Activated naive CD4-positive, alpha-beta T cell treated with Interleukin-2 at 50 U/mL for 16 hours (primary cell): ENCODE data around the gene PRRG2.
A peak's percentile ranks its signal among the peaks of the same experiment; 100 is the strongest.

ENCODE experiments used
- DNase-seq: peaks from one replicate; pipeline ENCODE4 v3.0.0-alpha.2; 2020

Gene PRRG2

DNA sequence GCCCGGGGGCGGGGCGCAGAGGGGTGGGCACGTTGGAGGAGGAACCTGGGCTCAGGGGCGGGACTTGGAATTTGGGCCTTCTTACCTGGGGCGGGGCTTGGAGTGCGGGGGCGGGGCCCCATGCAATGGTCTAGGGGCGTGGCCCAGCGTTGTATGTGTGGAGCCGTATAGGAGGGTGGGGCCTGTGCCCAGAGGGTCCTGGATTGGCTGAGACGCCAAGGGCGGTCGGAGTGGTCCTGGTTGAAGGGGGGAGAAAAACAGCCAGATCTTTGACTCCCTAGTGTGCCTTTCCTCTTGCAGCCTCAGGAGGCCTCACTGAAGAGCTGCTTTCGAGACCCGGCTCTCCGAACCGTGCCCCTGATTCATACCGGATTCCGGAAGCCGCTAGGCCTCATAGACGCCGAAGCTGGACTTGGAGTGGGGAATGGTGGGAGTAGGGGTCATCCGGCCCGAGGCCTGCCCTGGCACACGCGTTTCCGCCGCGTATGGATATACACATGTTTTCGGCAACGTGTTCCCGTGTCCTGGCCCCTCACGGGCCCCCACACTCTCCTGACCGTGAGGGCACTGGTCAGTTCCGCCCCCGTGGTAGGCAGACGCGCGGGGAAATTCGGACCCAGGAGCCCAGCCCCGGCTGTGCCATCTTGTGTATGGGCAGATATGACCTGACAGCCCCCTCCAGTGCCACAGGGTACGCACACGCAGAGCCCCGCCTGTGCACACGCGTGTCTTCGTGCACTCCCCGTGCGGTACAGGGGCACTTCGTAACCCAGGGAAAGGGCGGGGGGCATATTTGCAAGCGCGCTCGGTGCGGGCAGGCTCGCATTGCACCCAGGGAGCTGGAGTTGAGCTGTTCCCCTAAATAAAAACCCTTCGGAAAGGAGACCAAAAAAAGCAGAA is 9.2 kb downstream of the PRRG2 start:
- DNase-seq: peak; percentile 88

DNA sequence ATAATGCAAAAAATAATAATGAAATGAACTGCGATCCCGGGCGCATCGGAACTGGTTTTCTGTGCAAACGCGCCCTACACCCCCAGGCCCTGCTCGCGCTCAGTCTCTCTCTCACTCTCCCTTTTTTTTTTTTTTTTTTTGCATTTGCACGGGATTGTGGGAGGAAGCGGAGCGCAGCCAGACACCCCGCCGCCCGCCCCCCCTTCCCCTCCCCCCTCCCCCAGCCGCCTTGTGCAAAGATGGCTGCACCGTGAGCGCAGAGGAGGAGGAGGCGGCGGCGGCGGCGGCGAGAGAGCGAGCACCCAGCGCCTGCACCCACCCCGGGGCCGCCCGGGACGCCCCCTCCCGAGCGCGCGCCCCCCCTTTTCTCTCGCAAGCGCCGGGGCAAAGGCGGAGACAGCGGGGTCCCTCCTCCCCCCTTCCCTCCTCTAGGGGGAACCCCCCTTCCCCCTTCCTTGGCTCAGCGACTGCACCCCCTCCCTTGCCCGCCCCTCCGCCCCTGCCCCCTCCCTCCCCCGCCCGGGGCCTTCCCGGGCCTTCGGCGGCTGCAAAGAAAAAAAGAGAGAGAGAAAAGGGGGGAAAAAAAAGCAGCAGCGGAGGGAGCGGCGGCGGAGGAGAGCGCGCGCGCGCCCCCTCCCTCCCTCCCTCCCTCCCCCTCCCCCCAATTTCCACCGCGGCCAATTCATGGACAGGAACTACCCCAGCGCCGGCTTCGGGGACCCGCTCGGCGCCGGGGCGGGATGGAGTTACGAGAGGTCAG is 10.0 kb downstream of the PRRG2 start, which contains the start of gene PRR12:
PRR12 (plus strand) TSS at position 212 of the 760 bp plus-strand sequence; CDS start at position 685, 473 bp downstream.
- DNase-seq: peak; percentile 64

DNA sequence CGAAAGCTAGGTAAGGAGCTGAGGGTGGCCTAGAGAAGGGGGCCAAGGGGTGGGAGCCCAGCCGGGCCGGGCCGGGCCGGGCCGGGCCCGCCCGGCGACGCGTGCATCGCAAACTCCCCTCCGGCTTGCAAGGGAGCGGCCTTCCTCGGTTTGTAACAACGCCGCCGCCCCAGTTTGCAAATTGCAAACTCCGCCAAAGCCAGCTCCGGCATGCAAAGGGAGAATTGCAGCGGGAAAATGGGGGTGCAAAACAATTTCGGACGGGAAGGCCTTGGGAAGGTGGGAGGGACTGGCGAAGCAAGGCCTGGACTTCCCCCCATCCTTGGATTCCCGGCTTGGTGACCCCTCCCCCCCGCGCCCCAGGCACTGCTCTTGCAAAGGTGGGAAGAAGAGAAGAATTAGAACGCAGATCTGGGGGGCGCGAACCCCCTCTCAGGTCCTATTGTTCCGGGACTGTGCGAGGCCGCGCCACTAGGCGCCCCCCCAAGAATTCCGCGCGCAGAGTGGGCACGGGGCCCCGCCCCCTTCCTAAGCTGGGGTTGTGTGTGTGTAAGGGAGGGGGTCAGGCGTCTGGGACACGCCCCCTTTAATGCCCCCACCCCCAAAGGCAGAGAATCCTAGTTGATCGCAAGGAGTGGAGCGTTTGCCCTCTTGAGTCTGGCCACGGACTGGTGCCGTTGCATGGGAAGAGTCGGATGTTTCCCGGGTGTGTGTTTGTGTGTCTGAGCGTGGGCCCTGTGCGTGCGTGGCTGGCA is 10.8 kb downstream of the PRRG2 start:
- peak; percentile 49 for DNase-seq

DNA sequence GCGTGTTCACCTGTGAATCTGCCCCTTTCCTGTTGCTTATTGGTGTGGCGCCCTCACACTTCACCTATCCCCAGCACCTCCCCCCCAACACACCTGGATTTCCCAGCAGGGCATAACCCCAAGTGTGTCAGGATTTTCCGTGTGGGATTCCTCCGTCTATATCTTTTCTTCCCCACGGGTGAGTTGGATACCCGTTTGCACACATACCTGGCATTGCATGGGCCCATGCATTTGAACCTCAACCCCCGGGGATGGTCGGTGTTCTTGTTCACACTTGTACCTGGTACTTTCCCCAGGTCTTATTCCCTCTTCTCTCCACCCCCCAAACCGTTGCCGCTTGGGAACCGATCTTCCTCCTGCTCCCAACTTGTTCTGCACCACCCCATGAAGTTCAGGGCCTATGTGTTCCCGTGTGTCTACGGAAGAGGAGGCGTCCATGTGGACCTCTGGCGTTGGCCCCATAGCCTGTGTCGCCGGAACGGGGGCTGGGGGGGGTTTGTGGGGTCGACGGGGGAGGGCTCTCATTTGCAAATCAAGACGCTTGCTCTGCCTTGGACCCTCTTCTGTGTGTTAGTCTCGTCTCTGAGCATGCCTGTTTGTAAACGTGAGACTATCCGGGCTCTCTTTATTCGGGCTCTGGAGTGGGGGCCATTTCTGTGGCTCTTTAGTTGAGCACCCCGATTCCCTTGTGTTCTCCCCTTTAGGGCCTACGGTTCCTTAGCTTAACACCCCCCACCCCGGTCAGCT is 11.5 kb downstream of the PRRG2 start:
- DNase-seq: peak; percentile 19

DNA sequence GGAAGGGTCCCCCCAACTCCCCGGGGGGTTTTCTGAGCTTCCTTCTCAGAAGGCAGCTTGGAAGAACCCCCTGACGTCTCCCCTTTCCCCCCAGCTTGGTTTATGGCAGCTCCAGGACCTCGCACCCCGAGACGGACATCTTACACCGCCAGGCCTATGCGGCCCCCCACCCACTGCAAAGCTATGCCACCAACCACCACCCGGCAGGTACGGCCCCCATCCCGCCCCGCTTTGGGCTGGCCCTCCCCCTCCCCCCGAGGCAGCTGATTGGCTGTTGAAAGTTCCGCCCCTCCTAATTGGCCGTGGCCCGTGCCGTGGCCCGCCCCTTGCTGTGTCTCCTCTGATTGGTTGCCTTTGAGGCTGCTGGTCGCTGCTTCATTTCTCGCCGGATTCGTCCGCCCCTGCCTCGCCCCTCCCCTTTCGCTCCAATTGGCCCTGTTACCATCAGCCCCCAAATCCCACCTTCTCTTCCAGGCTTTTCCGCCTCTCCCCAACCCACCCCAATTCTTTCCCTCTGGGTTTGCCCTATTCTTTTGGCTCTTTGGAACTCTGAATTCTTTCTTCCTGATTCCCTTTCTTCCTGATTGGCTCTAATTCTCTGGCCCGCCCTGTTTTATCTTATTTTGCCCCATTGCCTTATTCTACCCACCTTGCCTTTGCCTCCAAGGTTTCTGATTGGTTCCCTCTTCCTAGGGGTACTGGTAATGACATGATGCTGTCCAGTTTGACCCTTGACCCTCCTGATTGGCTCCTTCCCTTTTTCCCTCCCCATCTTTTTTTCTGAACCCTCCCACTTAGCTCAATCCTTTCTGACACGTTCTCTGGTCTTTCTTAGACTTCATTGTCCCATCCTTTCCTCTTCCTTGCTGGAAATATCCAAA is 12.4 kb downstream of the PRRG2 start:
- DNase-seq: peak; percentile 94

DNA sequence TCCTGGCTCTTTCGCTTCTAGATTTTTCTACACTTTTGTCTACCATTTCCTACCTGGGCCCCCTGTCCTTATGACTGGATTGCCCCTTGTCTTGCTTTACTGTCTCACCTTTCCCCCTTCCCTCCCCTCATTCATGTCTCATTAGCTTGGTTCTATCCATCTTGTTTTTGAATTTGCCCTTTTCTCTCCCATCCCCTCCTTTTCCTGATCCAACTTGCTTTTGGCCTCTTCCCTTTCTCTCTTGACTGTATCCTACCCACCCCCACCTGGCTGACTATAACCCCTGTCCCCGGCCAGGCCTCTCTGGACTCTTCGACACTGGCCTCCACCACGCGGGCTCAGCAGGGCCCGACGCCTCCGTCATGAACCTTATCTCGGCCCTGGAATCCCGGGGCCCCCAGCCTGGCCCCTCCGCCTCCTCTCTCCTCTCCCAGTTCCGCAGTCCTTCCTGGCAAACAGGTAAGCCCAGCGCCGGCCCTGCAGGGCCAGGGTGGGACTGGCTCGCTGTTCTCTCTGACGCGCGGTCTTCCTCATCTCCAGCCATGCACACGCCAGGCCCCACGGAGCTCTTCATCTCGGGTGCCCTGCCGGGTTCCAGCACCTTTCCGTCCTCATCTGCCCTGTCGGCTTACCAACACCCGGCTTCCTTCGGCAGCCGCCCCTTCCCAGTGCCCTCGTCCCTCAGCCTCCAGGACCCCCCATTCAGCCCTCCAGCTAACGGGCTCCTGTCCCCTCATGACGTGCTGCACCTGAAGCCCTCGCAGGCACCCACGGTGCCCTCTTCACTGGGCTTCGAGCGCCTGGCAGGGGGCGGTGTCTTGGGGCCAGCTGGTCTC is 13.3 kb downstream of the PRRG2 start:
- DNase-seq: no peak

DNA sequence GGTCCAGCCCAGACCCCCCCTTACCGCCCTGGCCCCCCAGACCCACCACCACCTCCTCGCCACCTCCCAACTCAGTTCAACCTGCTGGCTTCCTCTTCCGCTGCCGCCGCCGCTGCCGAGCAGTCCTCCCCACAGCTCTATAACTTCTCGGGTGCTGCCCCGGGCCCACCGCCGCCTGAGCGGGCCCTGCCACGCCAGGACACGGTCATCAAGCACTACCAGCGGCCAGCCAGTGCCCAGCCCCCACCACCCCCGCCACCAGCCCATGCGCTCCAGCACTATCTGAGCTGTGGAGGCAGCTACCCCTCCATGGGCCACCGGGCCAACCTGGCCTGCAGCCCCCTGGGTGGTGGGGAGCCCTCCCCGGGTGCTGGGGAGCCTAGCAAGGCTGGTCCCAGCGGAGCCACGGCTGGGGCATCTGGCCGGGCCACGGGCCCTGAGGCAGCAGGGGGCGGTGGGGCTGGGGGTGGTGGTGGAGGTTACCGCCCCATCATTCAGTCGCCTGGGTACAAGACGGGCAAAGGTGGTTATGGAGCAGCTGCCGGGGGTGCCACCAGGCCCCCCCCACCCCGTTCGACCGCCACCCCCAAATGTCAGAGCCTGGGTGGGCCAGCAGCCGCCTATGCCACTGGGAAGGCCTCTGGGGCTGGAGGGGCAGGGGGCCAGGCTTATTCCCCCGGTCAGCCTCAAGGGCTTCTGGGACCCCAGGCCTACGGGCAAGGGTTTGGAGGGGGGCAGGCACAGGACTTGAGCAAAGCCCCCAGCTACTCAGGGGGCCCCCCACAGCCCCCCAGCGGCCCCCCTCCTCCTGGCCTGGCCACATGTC is 14.1 kb downstream of the PRRG2 start:
- no peak for DNase-seq

DNA sequence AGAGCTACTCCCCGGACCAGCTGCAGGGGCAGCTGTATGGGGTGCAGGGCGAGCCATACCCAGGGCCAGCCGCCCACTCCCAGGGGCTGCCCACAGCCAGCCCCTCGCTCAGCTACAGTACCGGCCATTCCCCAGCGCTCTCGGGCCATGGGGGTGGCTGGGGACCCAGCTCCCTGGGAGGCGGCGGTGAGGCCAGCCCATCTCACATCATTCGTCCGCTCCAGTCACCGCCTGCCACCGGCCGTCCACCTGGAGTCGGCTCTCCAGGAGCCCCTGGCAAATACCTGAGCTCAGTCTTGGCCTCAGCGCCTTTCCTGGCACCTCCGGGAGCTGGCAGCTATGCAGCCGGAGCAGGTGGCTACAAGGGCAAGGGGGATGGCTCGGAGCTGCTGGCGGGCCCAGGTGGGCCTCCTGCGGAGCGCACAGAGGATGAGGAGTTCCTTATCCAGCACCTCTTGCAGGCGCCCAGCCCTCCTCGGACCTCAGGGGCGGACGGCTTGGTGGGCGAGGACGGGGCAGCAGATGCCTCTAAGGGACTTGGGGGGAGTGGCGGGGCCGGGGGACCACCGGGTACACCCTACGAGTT is 14.8 kb downstream of the PRRG2 start:
- DNase-seq: no peak

DNA sequence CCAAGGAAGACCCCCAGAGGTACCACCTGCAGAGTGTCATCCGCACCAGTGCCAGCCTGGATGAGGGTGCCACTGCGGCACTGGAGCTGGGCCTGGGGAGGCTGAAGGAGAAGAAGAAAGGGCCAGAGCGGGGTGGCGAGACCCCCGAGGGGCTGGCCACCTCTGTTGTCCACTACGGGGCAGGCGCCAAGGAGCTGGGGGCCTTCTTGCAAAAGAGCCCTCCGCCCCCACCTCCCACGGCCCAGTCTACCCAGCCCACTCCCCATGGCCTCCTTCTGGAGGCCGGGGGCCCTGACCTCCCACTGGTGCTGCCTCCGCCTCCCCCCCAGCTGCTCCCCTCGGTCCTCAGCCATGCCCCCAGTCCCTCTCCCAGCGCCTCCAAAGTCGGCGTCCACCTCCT is 15.3 kb downstream of the PRRG2 start:
- no peak for DNase-seq

DNA sequence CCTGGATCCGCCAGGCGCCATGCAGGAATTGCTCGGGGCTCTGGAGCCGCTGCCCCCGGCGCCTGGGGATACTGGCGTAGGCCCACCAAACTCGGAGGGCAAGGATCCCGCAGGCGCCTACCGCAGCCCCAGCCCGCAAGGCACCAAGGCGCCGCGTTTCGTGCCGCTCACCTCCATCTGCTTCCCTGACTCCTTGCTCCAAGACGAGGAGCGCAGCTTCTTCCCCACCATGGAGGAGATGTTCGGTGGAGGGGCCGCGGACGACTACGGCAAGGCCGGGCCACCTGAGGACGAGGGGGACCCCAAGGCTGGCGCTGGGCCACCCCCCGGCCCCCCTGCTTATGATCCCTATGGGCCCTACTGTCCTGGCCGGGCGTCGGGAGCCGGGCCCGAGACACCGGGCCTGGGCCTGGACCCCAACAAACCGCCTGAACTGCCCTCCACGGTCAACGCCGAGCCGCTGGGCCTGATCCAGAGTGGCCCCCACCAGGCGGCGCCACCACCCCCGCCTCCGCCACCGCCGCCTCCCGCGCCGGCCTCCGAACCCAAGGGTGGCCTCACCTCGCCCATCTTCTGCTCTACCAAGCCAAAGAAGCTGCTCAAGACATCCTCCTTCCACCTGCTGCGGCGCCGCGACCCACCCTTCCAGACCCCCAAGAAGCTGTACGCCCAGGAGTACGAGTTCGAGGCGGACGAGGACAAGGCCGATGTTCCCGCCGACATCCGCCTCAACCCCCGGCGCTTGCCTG is 16.0 kb downstream of the PRRG2 start:
- no peak for DNase-seq

DNA sequence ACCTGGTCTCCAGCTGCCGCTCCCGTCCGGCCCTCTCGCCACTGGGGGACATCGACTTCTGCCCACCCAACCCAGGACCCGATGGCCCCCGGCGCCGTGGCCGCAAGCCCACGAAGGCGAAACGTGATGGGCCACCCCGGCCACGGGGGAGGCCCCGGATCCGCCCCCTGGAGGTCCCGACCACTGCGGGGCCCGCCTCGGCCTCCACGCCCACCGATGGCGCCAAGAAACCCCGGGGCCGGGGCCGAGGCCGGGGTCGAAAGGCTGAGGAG is 16.5 kb downstream of the PRRG2 start:
- no peak for DNase-seq

DNA sequence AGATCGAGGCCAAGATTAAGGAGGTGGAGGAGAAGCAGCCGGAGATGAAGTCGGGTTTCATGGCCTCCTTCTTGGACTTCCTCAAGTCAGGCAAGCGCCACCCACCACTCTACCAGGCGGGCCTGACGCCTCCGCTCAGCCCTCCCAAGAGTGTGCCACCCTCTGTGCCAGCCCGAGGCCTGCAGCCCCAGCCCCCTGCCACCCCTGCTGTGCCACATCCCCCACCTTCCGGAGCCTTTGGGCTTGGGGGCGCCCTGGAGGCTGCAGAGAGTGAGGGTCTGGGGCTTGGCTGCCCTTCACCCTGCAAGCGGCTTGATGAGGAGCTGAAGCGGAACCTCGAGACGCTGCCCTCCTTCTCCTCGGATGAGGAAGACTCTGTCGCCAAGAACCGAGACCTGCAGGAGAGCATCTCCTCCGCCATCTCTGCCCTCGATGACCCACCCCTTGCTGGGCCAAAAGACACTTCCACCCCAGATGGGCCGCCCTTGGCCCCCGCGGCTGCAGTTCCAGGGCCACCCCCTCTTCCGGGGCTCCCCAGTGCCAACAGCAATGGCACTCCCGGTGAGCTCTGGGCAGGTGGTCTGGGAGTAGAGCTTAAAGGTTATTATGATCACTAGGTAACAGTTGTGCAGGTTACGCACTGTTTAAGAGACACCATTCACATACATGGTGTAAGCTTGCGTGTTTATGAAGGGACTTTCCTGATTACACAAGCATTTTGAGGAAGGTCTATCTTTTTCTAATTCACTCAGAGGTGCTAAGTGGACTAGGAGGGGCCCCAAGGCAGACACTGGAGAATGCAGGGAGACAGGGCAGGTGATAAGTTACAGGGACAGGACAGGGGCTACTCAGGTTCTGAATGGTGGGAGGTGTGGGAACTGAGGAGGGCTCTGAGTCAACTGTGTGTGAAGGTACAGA is 18.5 kb downstream of the PRRG2 start:
- no peak for DNase-seq

DNA sequence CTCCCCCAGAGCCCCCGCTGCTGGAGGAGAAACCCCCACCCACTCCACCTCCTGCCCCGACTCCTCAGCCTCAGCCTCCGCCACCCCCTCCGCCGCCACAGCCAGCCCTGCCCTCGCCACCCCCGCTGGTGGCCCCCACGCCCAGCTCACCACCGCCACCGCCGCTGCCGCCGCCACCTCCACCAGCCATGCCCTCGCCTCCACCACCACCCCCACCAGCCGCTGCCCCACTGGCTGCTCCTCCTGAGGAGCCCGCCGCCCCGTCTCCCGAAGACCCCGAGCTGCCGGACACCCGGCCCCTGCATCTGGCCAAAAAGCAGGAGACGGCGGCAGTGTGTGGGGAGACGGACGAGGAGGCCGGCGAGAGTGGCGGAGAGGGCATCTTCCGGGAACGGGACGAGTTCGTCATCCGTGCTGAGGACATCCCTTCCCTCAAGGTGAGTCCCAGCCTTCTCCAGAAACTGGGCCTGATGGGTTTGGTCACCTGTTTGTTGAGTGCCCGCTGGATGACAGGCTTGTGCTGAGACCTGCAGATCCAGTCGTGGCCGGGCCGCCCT is 20.4 kb downstream of the PRRG2 start:
- DNase-seq: no peak

DNA sequence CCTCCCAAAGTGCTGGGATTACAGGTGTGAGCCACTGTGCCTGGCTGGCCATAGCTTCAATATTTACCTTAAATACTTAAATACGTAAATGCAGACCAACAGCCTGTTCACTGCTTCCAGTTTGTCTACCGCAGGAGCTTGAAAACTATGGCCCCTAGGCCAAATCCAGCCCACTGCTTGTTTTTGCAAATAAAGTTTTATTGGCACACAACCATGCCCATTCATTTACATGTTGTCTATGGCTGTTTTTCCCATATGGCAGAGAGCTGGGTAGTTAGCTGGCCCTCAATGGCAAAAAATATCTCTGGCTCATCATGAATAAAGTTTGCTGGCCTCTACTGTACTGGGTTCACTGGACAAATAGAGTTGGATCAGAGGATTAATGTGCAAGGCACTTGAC is 21.7 kb downstream of the PRRG2 start:
- no peak for DNase-seq

DNA sequence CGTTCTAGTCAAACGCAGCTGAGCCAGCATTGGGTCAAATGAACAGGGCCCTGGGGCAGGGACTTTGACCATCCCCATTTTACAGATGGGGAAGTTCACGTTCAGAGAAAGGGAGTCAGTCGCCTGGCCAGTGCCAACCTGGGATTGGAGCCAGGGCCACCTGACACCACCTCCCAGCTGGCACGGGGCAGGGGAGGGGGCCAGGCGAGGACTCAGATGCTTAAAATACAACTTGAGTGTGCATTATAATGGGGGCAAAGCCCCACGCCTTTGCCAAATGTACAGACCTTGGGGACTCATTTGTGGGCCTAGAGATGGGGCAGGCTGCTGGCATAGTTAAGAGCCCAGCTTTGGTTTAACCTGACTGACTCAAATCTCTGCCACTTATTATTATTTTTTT is 24.5 kb downstream of the PRRG2 start:
- no peak for DNase-seq

DNA sequence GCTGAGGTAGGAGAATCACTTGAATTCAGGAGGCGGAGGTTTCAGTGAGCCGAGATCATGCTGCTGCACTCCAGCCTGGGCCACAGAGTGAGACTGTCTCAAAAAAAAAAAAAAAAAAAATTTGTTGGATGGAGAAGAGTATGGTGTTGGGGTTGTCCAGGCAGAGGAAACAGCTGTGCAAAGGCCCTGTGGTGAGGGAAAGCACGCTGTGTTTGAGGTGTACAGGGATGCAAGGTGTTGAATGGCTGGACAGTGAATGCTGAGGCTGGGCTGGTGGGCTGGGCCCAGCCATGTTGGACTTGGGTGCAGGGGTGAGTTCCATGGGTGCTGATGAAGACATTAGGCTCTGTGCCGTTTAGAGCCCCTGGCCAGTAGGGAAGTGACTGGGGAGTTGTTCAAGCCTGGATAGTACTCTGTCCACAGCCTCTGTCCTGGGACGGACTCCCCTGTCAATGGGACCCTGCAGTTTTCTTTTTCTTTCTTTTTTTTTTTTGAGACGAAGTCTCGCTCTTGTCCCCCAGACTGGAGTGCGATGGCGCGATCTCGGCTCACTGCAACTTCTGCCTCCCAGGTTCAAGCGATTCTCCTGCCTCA is 28.5 kb downstream of the PRRG2 start:
- no peak for DNase-seq

DNA sequence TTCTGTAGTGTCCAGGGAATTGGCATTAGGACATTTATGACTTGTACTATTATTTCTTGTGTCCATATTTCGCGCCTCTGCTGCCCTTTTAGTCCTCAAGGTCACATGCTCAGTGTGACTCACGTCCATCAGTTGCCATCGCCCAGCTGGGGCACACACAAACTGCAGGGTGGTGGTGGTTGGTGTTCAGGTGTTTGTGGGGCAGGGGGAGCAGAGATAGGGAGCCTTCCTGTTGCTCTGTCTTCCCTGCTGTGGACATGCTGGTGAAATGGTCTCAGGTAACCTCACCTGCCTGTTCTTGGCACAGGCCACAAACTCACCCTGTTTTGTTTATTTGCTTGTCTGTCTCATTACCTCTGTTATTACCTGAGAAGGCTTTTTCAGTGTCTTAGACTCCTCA is 32.3 kb downstream of the PRRG2 start:
- no peak for DNase-seq
